K562 (cell line): ENCODE results near the gene TRNAU1AP. TPM values are rescaled to one million over a fixed set of nuclear protein-coding genes. Genes with fewer than 3 reads are reported as not detected.

Source experiments
- BCOR ChIP-seq: fragments of 450-650 bp; IDR thresholded peaks from 2 replicates; pipeline ENCODE4 v1.6.1; 2016
- CBX1 ChIP-seq: sonication (generic); IDR thresholded peaks from 2 replicates; pipeline ENCODE4 v1.6.1; 2016; ENCODE audit warnings: antibody characterized with exemption, low read depth, mild to moderate bottlenecking
- DLX4 ChIP-seq: fragments of 250-450 bp; sonication (Bioruptor Pico); IDR thresholded peaks from 2 replicates; pipeline ENCODE4 v1.6.1; 2021; ENCODE audit warnings: mild to moderate bottlenecking
- HDAC6 ChIP-seq: IDR thresholded peaks from 2 replicates; pipeline ENCODE4 v1.6.1; 2012; ENCODE audit warnings: low read depth, mild to moderate bottlenecking, control low read depth, inconsistent platforms, low read length, moderate library complexity
- HDAC8 ChIP-seq: fragments of 450-650 bp; IDR thresholded peaks from 2 replicates; pipeline ENCODE4 v1.6.1; 2016; ENCODE audit warnings: mild to moderate bottlenecking, missing genetic modification characterization, moderate library complexity, missing compliant biosample characterization
- HDGF ChIP-seq: fragments of 450-650 bp; IDR thresholded peaks from 2 replicates; pipeline ENCODE4 v1.6.1; 2016
- HMG20B ChIP-seq: fragments of 250-450 bp; sonication (Bioruptor Pico); IDR thresholded peaks from 2 replicates; pipeline ENCODE4 v1.5.0; 2021; ENCODE audit warnings: mild to moderate bottlenecking
- HNRNPH1 ChIP-seq: fragments of 200-400 bp; formaldehyde crosslinking; optimal IDR thresholded peaks from 2 replicates; pipeline ENCODE3; 2017; ENCODE audit warnings: low read depth, mild to moderate bottlenecking, low read length, moderate library complexity
- PHF21A ChIP-seq: fragments of 450-650 bp; IDR thresholded peaks from 2 replicates; pipeline ENCODE4 v1.6.1; 2017; ENCODE audit warnings: low read depth, borderline replicate concordance
- POLR3G ChIP-seq: IDR thresholded peaks from 2 replicates; pipeline ENCODE4 v1.6.1; 2011; ENCODE audit not compliant: insufficient read length, insufficient replicate concordance; ENCODE audit errors: extremely low read depth
- RBM34 ChIP-seq: fragments of 200-400 bp; formaldehyde crosslinking; IDR thresholded peaks from 2 replicates; pipeline ENCODE4 v1.6.1; 2018; ENCODE audit warnings: low read length, borderline replicate concordance; ENCODE audit not compliant: insufficient read depth
- SETDB1 ChIP-seq: IDR thresholded peaks from one replicate; pipeline ENCODE4 v1.6.1; 2012; ENCODE audit warnings: low read length, control low read depth, inconsistent platforms
- SIX5 ChIP-seq, 2 experiments: IDR thresholded peaks; 2 replicates each; pipeline ENCODE4 v1.6.1; 2011; ENCODE audit warnings: low read length in 2 of 2, borderline replicate concordance in 1 of 2, low read depth in 1 of 2, mild to moderate bottlenecking in 1 of 2, moderate library complexity in 1 of 2; ENCODE audit not compliant: insufficient read depth in 1 of 2
- SNRNP70 ChIP-seq: fragments of 200-400 bp; formaldehyde crosslinking; optimal IDR thresholded peaks from 2 replicates; pipeline ENCODE3; 2017; ENCODE audit warnings: low read depth, low read length
- TAF15 ChIP-seq: fragments of 200-400 bp; formaldehyde crosslinking; IDR thresholded peaks from 2 replicates; pipeline ENCODE4 v1.6.1; 2017; ENCODE audit warnings: mild to moderate bottlenecking, low read depth, low read length, moderate library complexity
- ZC3H11A ChIP-seq: IDR thresholded peaks from 2 replicates; pipeline ENCODE4 v1.6.1; 2012; ENCODE audit warnings: low read depth, low read length, improper control_type of control experiment
- ZNF143 ChIP-seq: sonication (generic); formaldehyde crosslinking; IDR thresholded peaks from 2 replicates; pipeline ENCODE4 v1.9.0; 2022; ENCODE audit warnings: mild to moderate bottlenecking, missing genetic modification reagents
- ZNF217 ChIP-seq: sonication (generic); formaldehyde crosslinking; IDR thresholded peaks from 2 replicates; pipeline ENCODE4 v1.8.0; 2022; ENCODE audit warnings: mild to moderate bottlenecking, missing genetic modification reagents
- ZNF408 ChIP-seq: fragments of 250-450 bp; sonication (Bioruptor Pico); IDR thresholded peaks from 2 replicates; pipeline ENCODE4 v1.4.0; 2020; ENCODE audit warnings: low read depth, mild to moderate bottlenecking, moderate library complexity
- ZNF551 ChIP-seq: fragments of 250-450 bp; sonication (Bioruptor Pico); IDR thresholded peaks from 2 replicates; pipeline ENCODE4 v1.5.0; 2021; ENCODE audit warnings: mild to moderate bottlenecking, moderate library complexity
- polyA plus RNA-seq, 8 experiments: library from polyadenylated mRNA; depleted of rRNA in 4 of 8; stranded (reverse) in 5 of 8; unstranded in 3 of 8; fragments of >200 nt; fragmentation: Nextera tagmentation in 2 of 8; fragmentation: Illumina TruSeq in 1 of 8; extraction: Ambion mirVana in 2 of 8; extraction: Trizol in 1 of 8; gene quantifications; 2 replicates each; pipeline versions ENCODE4 v1.2.1 to v1.2.3, GENCODE V29; 2011 to 2014; ENCODE audit warnings: inconsistent platforms in 1 of 8, missing spikeins in 1 of 8
- total RNA-seq, 7 experiments: library from RNA; depleted of rRNA in 6 of 7; stranded (reverse); fragments of >200 nt in 6 of 7; fragmentation: Illumina TruSeq in 2 of 7; extraction: Trizol in 2 of 7; gene quantifications; 2 replicates each; pipeline versions ENCODE4 v1.2.1 to v1.2.3, GENCODE V29; 2011 to 2021; ENCODE audit warnings: low replicate concordance in 1 of 7
- TF ChIP-seq, protein P1 (sequence below): fragments of 250-450 bp; sonication (Bioruptor Pico); IDR thresholded peaks from 2 replicates; pipeline ENCODE4 v1.5.0; 2021; ENCODE audit warnings: mild to moderate bottlenecking, moderate library complexity
- TF ChIP-seq, protein P2 (sequence below): fragments of 250-450 bp; sonication (Bioruptor Pico); IDR thresholded peaks from 2 replicates; pipeline ENCODE4 v1.5.0; 2020; ENCODE audit warnings: mild to moderate bottlenecking
- TF ChIP-seq, protein P3 (sequence below): fragments of 450-650 bp; formaldehyde crosslinking; IDR thresholded peaks from 2 replicates; pipeline ENCODE4 v1.4.0; 2022; ENCODE audit warnings: mild to moderate bottlenecking, moderate library complexity

Gene TRNAU1AP
- total and polyA plus RNA-seq, 9 of the 15 experiments (the other 6 are each of a cell fraction or from before 2014, with no cell fraction given): 34.9 to 110 (median 46.3) TPM

GRCh38 chr1:28507646-28508434, 45.0 kb upstream of the TRNAU1AP start (continued):
- TF ChIP-seq, protein P1, sequence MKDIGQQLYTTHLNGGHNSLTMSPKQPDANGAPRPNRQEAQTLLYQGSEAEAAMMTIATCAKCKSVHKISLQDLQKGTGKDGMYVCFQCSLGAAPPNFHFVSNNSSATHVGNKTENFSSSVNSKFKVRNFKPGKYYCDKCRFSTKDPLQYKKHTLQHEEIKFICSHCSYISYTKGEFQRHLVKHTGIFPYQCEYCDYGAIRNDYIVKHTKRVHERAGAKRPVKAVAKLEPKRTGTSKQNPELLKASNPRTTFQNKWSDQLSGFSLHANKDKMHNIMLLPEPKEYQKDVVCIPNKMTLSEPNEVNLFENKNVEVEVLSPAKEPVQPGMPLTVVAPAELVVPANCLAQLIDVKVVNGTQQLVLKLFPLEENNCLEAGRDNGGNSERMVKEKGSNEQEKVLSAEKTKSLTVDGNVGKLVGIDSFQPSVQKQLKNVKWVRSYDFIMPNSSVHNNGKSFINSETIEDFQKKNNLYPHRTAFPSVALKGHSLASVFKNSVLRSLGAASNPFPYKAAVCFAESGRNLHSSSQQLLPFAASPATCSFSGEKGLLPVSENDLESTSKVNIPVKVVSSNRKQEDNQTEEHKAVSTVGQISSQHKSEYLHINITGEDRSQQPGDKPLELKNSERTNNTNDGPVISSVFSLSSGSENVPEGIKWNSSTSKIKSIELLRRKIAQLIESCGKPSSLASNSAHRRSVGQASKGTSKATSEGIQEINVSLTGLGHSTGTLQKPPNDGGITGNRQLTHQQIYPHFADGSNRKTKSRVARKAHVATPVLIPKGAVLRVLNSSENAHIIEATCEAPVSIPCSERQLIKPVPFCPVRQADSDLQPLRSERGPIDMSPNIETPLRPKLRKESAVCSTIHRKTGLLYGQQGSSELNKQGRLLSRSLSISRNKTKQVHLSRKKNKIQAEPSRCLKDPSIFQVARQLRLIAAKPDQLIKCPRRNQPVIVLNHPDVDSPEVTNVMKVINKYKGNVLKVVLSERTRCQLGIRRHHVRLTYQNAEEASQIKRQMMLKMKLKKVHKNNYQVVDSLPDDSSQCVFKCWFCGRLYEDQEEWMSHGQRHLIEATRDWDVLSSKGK (CRISPR knock-in tag): no peak
- no peak for TF ChIP-seq TAF15
- TF ChIP-seq HDAC8 (tag): no peak
- no peak for TF ChIP-seq ZNF408
- TF ChIP-seq, protein P2, sequence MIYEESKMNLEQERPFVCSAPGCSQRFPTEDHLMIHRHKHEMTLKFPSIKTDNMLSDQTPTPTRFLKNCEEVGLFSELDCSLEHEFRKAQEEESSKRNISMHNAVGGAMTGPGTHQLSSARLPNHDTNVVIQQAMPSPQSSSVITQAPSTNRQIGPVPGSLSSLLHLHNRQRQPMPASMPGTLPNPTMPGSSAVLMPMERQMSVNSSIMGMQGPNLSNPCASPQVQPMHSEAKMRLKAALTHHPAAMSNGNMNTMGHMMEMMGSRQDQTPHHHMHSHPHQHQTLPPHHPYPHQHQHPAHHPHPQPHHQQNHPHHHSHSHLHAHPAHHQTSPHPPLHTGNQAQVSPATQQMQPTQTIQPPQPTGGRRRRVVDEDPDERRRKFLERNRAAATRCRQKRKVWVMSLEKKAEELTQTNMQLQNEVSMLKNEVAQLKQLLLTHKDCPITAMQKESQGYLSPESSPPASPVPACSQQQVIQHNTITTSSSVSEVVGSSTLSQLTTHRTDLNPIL (CRISPR knock-in tag): no peak
- no peak for TF ChIP-seq BCOR
- no peak for TF ChIP-seq POLR3G
- no peak for TF ChIP-seq HDAC6
- TF ChIP-seq ZNF551 (CRISPR knock-in tag): no peak
- no peak for TF ChIP-seq HNRNPH1
- TF ChIP-seq, protein P3, sequence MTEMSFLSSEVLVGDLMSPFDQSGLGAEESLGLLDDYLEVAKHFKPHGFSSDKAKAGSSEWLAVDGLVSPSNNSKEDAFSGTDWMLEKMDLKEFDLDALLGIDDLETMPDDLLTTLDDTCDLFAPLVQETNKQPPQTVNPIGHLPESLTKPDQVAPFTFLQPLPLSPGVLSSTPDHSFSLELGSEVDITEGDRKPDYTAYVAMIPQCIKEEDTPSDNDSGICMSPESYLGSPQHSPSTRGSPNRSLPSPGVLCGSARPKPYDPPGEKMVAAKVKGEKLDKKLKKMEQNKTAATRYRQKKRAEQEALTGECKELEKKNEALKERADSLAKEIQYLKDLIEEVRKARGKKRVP (CRISPR knock-in tag): no peak
- no peak for TF ChIP-seq ZNF143 (CRISPR knock-in tag)
- TF ChIP-seq CBX1: no peak
- no peak for TF ChIP-seq SETDB1
- no peak for TF ChIP-seq ZC3H11A
- TF ChIP-seq HMG20B (CRISPR knock-in tag): no peak
- TF ChIP-seq RBM34: no peak
- no peak for TF ChIP-seq SNRNP70
- no peak for TF ChIP-seq ZNF217 (CRISPR knock-in tag)
- no peak for TF ChIP-seq DLX4
- TF ChIP-seq PHF21A: no peak
- TF ChIP-seq HDGF: no peak
- no peak for TF ChIP-seq SIX5 (IDR thresholded peaks at IDR 0.05; ENCODE audit: borderline replicate concordance in 1 of 2, insufficient read depth in 1 of 2, low read depth in 1 of 2, low read length in 2 of 2)
